SU-DHL-6 (cell line): Measurements from ENCODE around the gene ANKRD30BL.
"Not testable (repeated sequence)": the region's sequence is repeated elsewhere in the genome, so short reads cannot be mapped to it uniquely, and the experiment has no call there.

Experiments
- H2AFZ ChIP-seq: fragments of 200-600 bp; sonication (generic); 2 replicates; pipeline ENCODE4 v1.6.1; 2014; ENCODE audit warnings: low read depth, mild to moderate bottlenecking, moderate library complexity, mixed read lengths, antibody characterized with exemption, low read length; ENCODE audit not compliant: severe bottlenecking
- H3F3A ChIP-seq: fragments of 200-600 bp; shearing (Covaris generic); 2 replicates; pipeline ENCODE4 v1.6.0; 2016; ENCODE audit warnings: antibody characterized with exemption, mild to moderate bottlenecking; ENCODE audit not compliant: insufficient read depth
- H3K27ac ChIP-seq: fragments of 200-600 bp; sonication (generic); 2 replicates; pipeline ENCODE4 v1.5.1; 2016; ENCODE audit warnings: low read depth, mild to moderate bottlenecking, low read length, moderate library complexity, mixed read lengths
- H3K27me3 ChIP-seq: fragments of 200-600 bp; sonication (generic), shearing (Covaris generic); 2 replicates; pipeline ENCODE4 v1.6.0; 2014; ENCODE audit warnings: mild to moderate bottlenecking, low read length
- H3K36me3 ChIP-seq: fragments of 200-600 bp; sonication (generic); 2 replicates; pipeline ENCODE4 v1.6.1; 2014; ENCODE audit warnings: mild to moderate bottlenecking, low read length, mixed read lengths
- H3K4me2 ChIP-seq: fragments of 300-600, 200-600 bp; shearing (Covaris generic), sonication (generic); 2 replicates; pipeline ENCODE4 v1.6.0; 2014; ENCODE audit warnings: low read length, low read depth, mild to moderate bottlenecking; ENCODE audit not compliant: poor library complexity, severe bottlenecking
- H3K4me3 ChIP-seq: fragments of 200-600 bp; sonication (generic); 2 replicates; pipeline ENCODE4 v1.5.1; 2014; ENCODE audit warnings: antibody characterized with exemption, low read length, mild to moderate bottlenecking, mixed read lengths; ENCODE audit not compliant: insufficient read depth, poor library complexity, severe bottlenecking
- H3K79me2 ChIP-seq: fragments of 200-600 bp; sonication (generic); 2 replicates; pipeline ENCODE4 v1.6.1; 2014; ENCODE audit warnings: mild to moderate bottlenecking, low read length, moderate library complexity; ENCODE audit not compliant: insufficient read depth
- H3K9ac ChIP-seq: fragments of 200-600 bp; sonication (generic); 2 replicates; pipeline ENCODE4 v1.7.0; 2014; ENCODE audit warnings: mild to moderate bottlenecking, low read length
- H3K9me2 ChIP-seq: fragments of 200-600 bp; sonication (generic); replicated peaks from 2 replicates; pipeline ENCODE4 v1.6.1; 2014; ENCODE audit warnings: low read length; ENCODE audit not compliant: insufficient read depth
- H3K9me3 ChIP-seq: fragments of 200-600 bp; sonication (generic); 2 replicates; pipeline ENCODE4 v1.6.1; 2014; ENCODE audit warnings: low read length, mixed read lengths; ENCODE audit not compliant: insufficient read depth
- H4K20me1 ChIP-seq: fragments of 200-600 bp; sonication (generic); 2 replicates; pipeline ENCODE4 v1.6.1; 2014; ENCODE audit warnings: low read depth, mild to moderate bottlenecking, antibody characterized with exemption, low read length, moderate library complexity, mixed read lengths

The ANKRD30BL gene

GRCh38 chr2:132161161-132162124 lies at the start of gene ANKRD30BL:
ANKRD30BL (minus strand) TSS chr2:132161952; CDS start chr2:132161705, 247 bp downstream.
- not testable (repeated sequence) for H4K20me1 ChIP-seq, H3K4me3 ChIP-seq, H3F3A ChIP-seq, H3K9ac ChIP-seq, H3K79me2 ChIP-seq, H3K27ac ChIP-seq, H2AFZ ChIP-seq, H3K4me2 ChIP-seq, H3K9me2 ChIP-seq, H3K36me3 ChIP-seq, H3K9me3 ChIP-seq, H3K27me3 ChIP-seq

GRCh38 chr2:132202866-132203265 lies 41.1 kb upstream of the ANKRD30BL start:
- not testable (repeated sequence) for H4K20me1 ChIP-seq, H2AFZ ChIP-seq, H3F3A ChIP-seq, H3K36me3 ChIP-seq, H3K9ac ChIP-seq, H3K4me3 ChIP-seq, H3K79me2 ChIP-seq, H3K27me3 ChIP-seq, H3K9me2 ChIP-seq, H3K9me3 ChIP-seq
- peak overlapping the region; percentile 74 for H3K27ac ChIP-seq
- H3K4me2 ChIP-seq: peak overlapping the region; percentile 30

GRCh38 chr2:132192854-132193253 lies 31.1 kb upstream of the ANKRD30BL start:
- not testable (repeated sequence) for H3K79me2 ChIP-seq, H4K20me1 ChIP-seq, H3K4me3 ChIP-seq, H3K4me2 ChIP-seq, H3K9ac ChIP-seq, H2AFZ ChIP-seq, H3K36me3 ChIP-seq, H3K9me2 ChIP-seq, H3K9me3 ChIP-seq, H3F3A ChIP-seq, H3K27me3 ChIP-seq, H3K27ac ChIP-seq

- H3K4me3 ChIP-seq, H3K4me2 ChIP-seq, H3K36me3 ChIP-seq, H4K20me1 ChIP-seq, H2AFZ ChIP-seq, H3K27me3 ChIP-seq, H3K9ac ChIP-seq, H3K27ac ChIP-seq, H3K79me2 ChIP-seq, H3K9me3 ChIP-seq, H3K9me2 ChIP-seq, H3F3A ChIP-seq: not testable (repeated sequence)
Measured at GRCh38 chr2:132167100-132167499, 5.3 kb upstream of the ANKRD30BL start.

GRCh38 chr2:132162125-132162660 lies 441 bp upstream of the ANKRD30BL start:
- not testable (repeated sequence) for H3K27me3 ChIP-seq, H3K27ac ChIP-seq, H3F3A ChIP-seq, H3K36me3 ChIP-seq, H3K9ac ChIP-seq, H3K4me2 ChIP-seq, H3K9me2 ChIP-seq, H4K20me1 ChIP-seq, H2AFZ ChIP-seq, H3K9me3 ChIP-seq, H3K79me2 ChIP-seq, H3K4me3 ChIP-seq
